Measurements from ENCODE around the gene IFITM10.

IFITM10 gene

GRCh38 chr11:1753229-1753928 lies 3.0 kb upstream of the IFITM10 start:
- DNase-seq (ENCODE audit: low read depth in 4 of 4, low spot score in 1 of 4): no peak

GRCh38 chr11:1752907-1753228 lies 2.5 kb upstream of the IFITM10 start:
- DNase-seq (ENCODE audit: low read depth in 4 of 4, low spot score in 1 of 4): no peak

GRCh38 chr11:1751999-1752906 lies 1.9 kb upstream of the IFITM10 start:
- DNase-seq (ENCODE audit: low read depth in 4 of 4, low spot score in 1 of 4): no peak

- DNase-seq (ENCODE audit: low read depth in 4 of 4, low spot score in 1 of 4): no peak
Measured at GRCh38 chr11:1751531-1751921, 1.1 kb upstream of the IFITM10 start.

- DNase-seq (ENCODE audit: low read depth in 4 of 4, low spot score in 1 of 4): no peak
Measured at GRCh38 chr11:1750840-1751530, 590 bp upstream of the IFITM10 start.

- no peak for DNase-seq (ENCODE audit: low read depth in 4 of 4, low spot score in 1 of 4)
Measured at GRCh38 chr11:1749395-1750351, 722 bp downstream of the IFITM10 start.

- no peak for DNase-seq (ENCODE audit: low read depth in 4 of 4, low spot score in 1 of 4)
Measured at GRCh38 chr11:1748636-1749394, 1.6 kb downstream of the IFITM10 start.

- DNase-seq (ENCODE audit: low read depth in 4 of 4, low spot score in 1 of 4): no peak
Measured at GRCh38 chr11:1747753-1748635, 2.4 kb downstream of the IFITM10 start.

GRCh38 chr11:1746956-1747752 lies 3.2 kb downstream of the IFITM10 start:
- no peak for DNase-seq (ENCODE audit: low read depth in 4 of 4, low spot score in 1 of 4)

GRCh38 chr11:1746511-1746931 lies 3.9 kb downstream of the IFITM10 start:
- no peak for DNase-seq (ENCODE audit: low read depth in 4 of 4, low spot score in 1 of 4)

- no peak for DNase-seq (ENCODE audit: low read depth in 4 of 4, low spot score in 1 of 4)
Measured at GRCh38 chr11:1745701-1746320, 4.6 kb downstream of the IFITM10 start.

GRCh38 chr11:1744891-1745700 lies 5.3 kb downstream of the IFITM10 start:
- no peak for DNase-seq (ENCODE audit: low read depth in 4 of 4, low spot score in 1 of 4)

- no peak for DNase-seq (ENCODE audit: low read depth in 4 of 4, low spot score in 1 of 4)
Measured at GRCh38 chr11:1744137-1744886, 6.1 kb downstream of the IFITM10 start.

- no peak for DNase-seq (ENCODE audit: low read depth in 4 of 4, low spot score in 1 of 4)
Measured at GRCh38 chr11:1743585-1744136, 6.7 kb downstream of the IFITM10 start.

GRCh38 chr11:1742869-1743584 lies 7.4 kb downstream of the IFITM10 start:
- no peak for DNase-seq (ENCODE audit: low read depth in 4 of 4, low spot score in 1 of 4)
